ENCODE measurements around the gene GABARAP. TPM values are rescaled to one million over a fixed set of nuclear protein-coding genes. Genes with fewer than 3 reads are reported as not detected.

The GABARAP gene
- total and polyA plus RNA-seq, 2 of the 8 experiments (the other 6 are each of a cell fraction or from before 2014, with no cell fraction given) = 252 to 581 TPM

DNA sequence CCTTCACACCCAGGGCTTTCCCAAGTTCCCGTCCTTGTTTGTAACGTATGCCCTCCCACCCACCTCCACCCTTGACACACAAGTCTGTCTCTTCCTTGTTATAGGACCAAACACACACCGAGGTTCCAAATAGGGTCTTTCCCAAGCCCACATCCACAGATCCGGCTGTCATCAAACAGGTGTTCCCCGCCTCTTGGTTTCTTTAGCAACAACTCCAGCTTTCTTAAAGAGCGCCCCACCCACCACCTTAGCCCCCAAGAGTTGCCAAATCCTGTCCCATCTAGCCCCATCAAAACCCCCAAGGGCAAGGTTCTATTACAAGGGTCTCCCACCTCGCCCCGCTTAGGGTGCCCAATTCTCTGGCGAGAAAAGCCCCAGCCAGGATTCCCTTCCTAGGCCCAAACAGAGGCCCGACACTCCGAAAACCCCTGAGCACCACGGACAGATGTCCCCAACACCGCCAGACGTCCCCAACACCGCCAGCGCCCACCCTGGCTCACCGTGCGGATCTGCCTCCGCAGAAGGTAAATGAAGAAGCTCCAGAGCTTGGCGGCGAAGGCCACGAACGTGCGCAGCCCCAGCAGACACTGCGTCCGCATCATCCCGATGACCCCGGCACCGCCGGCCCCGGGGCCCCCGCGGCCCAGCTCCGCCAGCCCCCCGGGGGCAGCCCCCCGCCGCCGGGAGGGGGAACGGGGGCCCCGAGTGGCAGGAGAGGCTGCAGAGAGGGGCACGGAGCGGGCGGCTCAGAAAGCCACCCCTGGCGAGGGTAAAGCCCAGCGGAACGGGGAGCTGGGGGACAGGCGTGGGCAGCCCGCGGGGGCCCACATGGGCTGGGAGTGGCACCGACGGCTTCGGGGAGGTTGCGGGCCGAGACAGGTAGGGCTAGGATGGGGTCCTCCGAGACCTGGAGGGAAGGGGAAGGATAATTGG lies 8.7 kb upstream of the GABARAP start:
- H3K4me3 ChIP-seq (ENCODE audit: extremely low read depth in 1 of 4, insufficient read depth in 2 of 4, low read depth in 3 of 4, low read length in 4 of 4) = peak overlapping the region; percentile 58 to 84 (median 76)
- H3K79me1 ChIP-seq (ENCODE audit: low read depth, low read length) = peaks cover 16% of the 10 kb centered on the region
- H3K14ac ChIP-seq (ENCODE audit: insufficient read length) = no peak overlapping the region
- no peak overlapping the region for H3K56ac ChIP-seq (replicated peaks; ENCODE audit: insufficient read length, low read depth, low read length)
- no peak overlapping the region for H2BK15ac ChIP-seq (ENCODE audit: low read length)
- H3K79me2 ChIP-seq (ENCODE audit: control insufficient read depth in 1 of 2, insufficient read depth in 2 of 2, low read length in 2 of 2) = peaks cover 23 to 54% of the 10 kb centered on the region in 2 experiments
- H3K4me2 ChIP-seq (ENCODE audit: insufficient read depth in 1 of 2, low read depth in 2 of 2, low read length in 2 of 2) = peak overlapping the region; percentile 82 to 99
- H4K91ac ChIP-seq (replicated peaks; ENCODE audit: insufficient read length, low read length) = no peak overlapping the region
- DNase-seq (ENCODE audit: low read depth in 1 of 2, low spot score in 2 of 2) = no peak
- H3K36me3 ChIP-seq (ENCODE audit: control insufficient read depth in 2 of 4, insufficient read depth in 4 of 4, low read length in 3 of 4) = peaks cover 8 to 17% (median 13%) of the 10 kb centered on the region in 4 experiments
- ChIA-PET POLR2A (ENCODE audit: partially characterized antibody) (interaction anchor here (0.7 to 8.3 kb wide), 15 partner anchors 10 to 323 kb away, joined by 3 to 121 read pairs (median 6); partner anchors contain the start of genes ACADVL, CLDN7, DLG4 and DVL2), CTCF (ENCODE audit: partially characterized antibody) (interaction anchor here (1.1 to 1.4 kb wide), 3 partner anchors 9 to 42 kb away, joined by 3 to 4 read pairs (median 3); partner anchors contain the start of gene CLDN7)
- peak overlapping the region; percentile 48 to 87 (median 71) for H3K9ac ChIP-seq (replicated peaks in 1 of 4; ENCODE audit: extremely low read depth in 1 of 4, low read depth in 3 of 4, low read length in 3 of 4)
- H3K4me1 ChIP-seq (replicated peaks in 1 of 4; ENCODE audit: control insufficient read depth in 3 of 4, insufficient read depth in 4 of 4, low read length in 3 of 4) = peaks cover 3 to 12% (median 5%) of the 10 kb centered on the region in 4 experiments
- no peak overlapping the region for H2BK120ac ChIP-seq (replicated peaks; ENCODE audit: low read depth, low read length)
- H2BK5ac ChIP-seq (ENCODE audit: low read depth, low read length) = peak overlapping the region; percentile 81; the same call in 1 of the 2 replicates
- H3K23me2 ChIP-seq (ENCODE audit: low read depth, low read length) = peaks cover 7% of the 10 kb centered on the region
- peak overlapping the region; percentile 87 for H3K18ac ChIP-seq (ENCODE audit: extremely low read depth, low read length)
- peak overlapping the region; percentile 45; the same call in 1 of the 2 replicates for H3K27ac ChIP-seq (ENCODE audit: low read depth, low read length)
- peak overlapping the region; percentile 92 for H4K5ac ChIP-seq (ENCODE audit: insufficient read length, low read depth, low read length)
- no peak overlapping the region for H3K4ac ChIP-seq (replicated peaks; ENCODE audit: insufficient read length, low read depth, low read length)
- H2AFZ ChIP-seq (ENCODE audit: low read length) = no peak overlapping the region
- no peaks in the 10 kb centered on the region for H3K9me3 ChIP-seq (ENCODE audit: insufficient read depth in 2 of 2, low read depth in 1 of 2, low read length in 1 of 2)
- no peak overlapping the region for H2BK20ac ChIP-seq (ENCODE audit: low read length)
- FAIRE-seq = no peak
- H4K20me1 ChIP-seq (replicated peaks in 1 of 2; ENCODE audit: control insufficient read depth in 1 of 2, insufficient read depth in 2 of 2, low read length in 2 of 2) = peaks cover 4 to 11% of the 10 kb centered on the region in 2 experiments
- H2BK12ac ChIP-seq (ENCODE audit: low read depth, low read length) = no peak overlapping the region
- H4K8ac ChIP-seq (ENCODE audit: extremely low read depth, insufficient read depth, low read length) = peak overlapping the region; percentile 48
- H3K27me3 ChIP-seq (replicated peaks in 1 of 4; ENCODE audit: control insufficient read depth in 3 of 4, extremely low read depth in 1 of 4, insufficient read depth in 3 of 4, low read length in 3 of 4) = no peaks in the 10 kb centered on the region
- H3K23ac ChIP-seq (ENCODE audit: insufficient read length) = no peak overlapping the region
- H2AK5ac ChIP-seq (ENCODE audit: low read depth, low read length) = no peak overlapping the region
- WGBS, 2 experiments (ENCODE audit: extremely low coverage in 1 of 2, insufficient coverage in 1 of 2, insufficient read length in 1 of 2, insufficient replicate concordance in 2 of 2, low coverage in 1 of 2, low lambda C conversion rate in 2 of 2, missing lambda C conversion rate in 1 of 2) = 9% methylated on average over 23 of the region's 55 CpGs; no CpG with 5 or more reads in 1 of the 2 experiments
- no peak for TF ChIP-seq RBBP5 (IDR thresholded peaks at IDR 0.05; ENCODE audit: borderline replicate concordance, low read depth, low read length)
- TF ChIP-seq CTBP2 (IDR thresholded peaks at IDR 0.05; ENCODE audit: borderline replicate concordance, insufficient read depth, insufficient read length, low read length) = no peak
- TF ChIP-seq CBX5 (IDR thresholded peaks at IDR 0.05; ENCODE audit: low read depth, low read length) = no peak
- TF ChIP-seq RAD21 (IDR thresholded peaks at IDR 0.05 in 1 of 2, conservative IDR thresholded peaks at IDR 0.05 in 1 of 2; ENCODE audit: low read depth in 2 of 2, low read length in 2 of 2) = no peak
- no peak for TF ChIP-seq PHF8 (conservative IDR thresholded peaks at IDR 0.05; ENCODE audit: low read depth, low read length)
- TF ChIP-seq NANOG (IDR thresholded peaks at IDR 0.05; ENCODE audit: insufficient read depth, low read depth, low read length, poor library complexity, severe bottlenecking) = no peak
- TF ChIP-seq KDM5A (IDR thresholded peaks at IDR 0.05; ENCODE audit: low read length) = no peak
- no peak for TF ChIP-seq SAP30 (IDR thresholded peaks at IDR 0.05; ENCODE audit: insufficient read depth, insufficient replicate concordance, low read length)
- TF ChIP-seq ZNF274 (IDR thresholded peaks at IDR 0.05; ENCODE audit: borderline replicate concordance, extremely low read depth, low read length) = no peak
- no peak for TF ChIP-seq CHD2 (IDR thresholded peaks at IDR 0.05; ENCODE audit: low read length)
